ENCODE results near the gene IGF1. TPM values are rescaled to one million over a fixed set of nuclear protein-coding genes. Genes with fewer than 3 reads are reported as not detected.

IGF1 gene
- total and polyA plus RNA-seq, 4 donors: 5.0 to 60.7 (median 10.5) TPM

GRCh38 chr12:102351322-102351721 is 129.0 kb downstream of the IGF1 start:
- TF ChIP-seq, protein P1, sequence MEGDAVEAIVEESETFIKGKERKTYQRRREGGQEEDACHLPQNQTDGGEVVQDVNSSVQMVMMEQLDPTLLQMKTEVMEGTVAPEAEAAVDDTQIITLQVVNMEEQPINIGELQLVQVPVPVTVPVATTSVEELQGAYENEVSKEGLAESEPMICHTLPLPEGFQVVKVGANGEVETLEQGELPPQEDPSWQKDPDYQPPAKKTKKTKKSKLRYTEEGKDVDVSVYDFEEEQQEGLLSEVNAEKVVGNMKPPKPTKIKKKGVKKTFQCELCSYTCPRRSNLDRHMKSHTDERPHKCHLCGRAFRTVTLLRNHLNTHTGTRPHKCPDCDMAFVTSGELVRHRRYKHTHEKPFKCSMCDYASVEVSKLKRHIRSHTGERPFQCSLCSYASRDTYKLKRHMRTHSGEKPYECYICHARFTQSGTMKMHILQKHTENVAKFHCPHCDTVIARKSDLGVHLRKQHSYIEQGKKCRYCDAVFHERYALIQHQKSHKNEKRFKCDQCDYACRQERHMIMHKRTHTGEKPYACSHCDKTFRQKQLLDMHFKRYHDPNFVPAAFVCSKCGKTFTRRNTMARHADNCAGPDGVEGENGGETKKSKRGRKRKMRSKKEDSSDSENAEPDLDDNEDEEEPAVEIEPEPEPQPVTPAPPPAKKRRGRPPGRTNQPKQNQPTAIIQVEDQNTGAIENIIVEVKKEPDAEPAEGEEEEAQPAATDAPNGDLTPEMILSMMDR (IDR thresholded peaks at IDR 0.05; ENCODE audit: control extremely low read depth, extremely low read depth): no peak
- WGBS, 2 donors: 73 to 77% methylated on average over 4 of the region's 4 CpGs
- Histone ChIP-seq H3K27me3 (ENCODE audit: control insufficient read depth in 3 of 3, insufficient read depth in 3 of 3, low read length in 2 of 3) (no peaks in the 10 kb centered on the region), H3K9me3 (ENCODE audit: control insufficient read depth in 4 of 4, insufficient read depth in 3 of 4, low read length in 3 of 4) (peaks cover 0 to 7% (median 3%) of the 10 kb centered on the region in 4 donors), H3K36me3 (ENCODE audit: control insufficient read depth in 4 of 4, insufficient read depth in 4 of 4, low read length in 4 of 4) (no peaks in the 10 kb centered on the region), H3K4me3 (no peak overlapping the region), H3K9ac (ENCODE audit: insufficient read depth in 1 of 2, low read length in 2 of 2) (no peak overlapping the region), H3K27ac (ENCODE audit: low read depth in 1 of 2, low read length in 1 of 2) (no peak overlapping the region), H3K4me1 (ENCODE audit: control insufficient read depth in 5 of 5, insufficient read depth in 5 of 5, low read length in 5 of 5) (no peaks in the 10 kb centered on the region)
- no peak for ATAC-seq (ENCODE audit: insufficient read depth, low FRiP score)
- DNase-seq: no peak

- Histone ChIP-seq H3K9ac (ENCODE audit: insufficient read depth in 1 of 2, low read length in 2 of 2) (no peak overlapping the region), H3K27ac (ENCODE audit: low read depth in 1 of 2, low read length in 1 of 2) (no peak overlapping the region), H3K4me3 (no peak overlapping the region), H3K4me1 (ENCODE audit: control insufficient read depth in 5 of 5, insufficient read depth in 5 of 5, low read length in 5 of 5) (no peaks in the 10 kb centered on the region), H3K36me3 (ENCODE audit: control insufficient read depth in 4 of 4, insufficient read depth in 4 of 4, low read length in 4 of 4) (no peaks in the 10 kb centered on the region), H3K9me3 (ENCODE audit: control insufficient read depth in 4 of 4, insufficient read depth in 3 of 4, low read length in 3 of 4) (peaks cover 0 to 7% (median 3%) of the 10 kb centered on the region in 4 donors), H3K27me3 (ENCODE audit: control insufficient read depth in 3 of 3, insufficient read depth in 3 of 3, low read length in 2 of 3) (no peaks in the 10 kb centered on the region)
- DNase-seq (no peak), ATAC-seq (ENCODE audit: insufficient read depth, low FRiP score) (no peak)
- TF ChIP-seq, protein P1 (IDR thresholded peaks at IDR 0.05; ENCODE audit: control extremely low read depth, extremely low read depth): no peak
- WGBS, 2 donors: 48 to 62% methylated on average over 1 of the region's 1 CpG
Observed at GRCh38 chr12:102350070-102350469, 130.3 kb downstream of the IGF1 start.

- 72 to 90% methylated on average over 2 of the region's 2 CpGs for WGBS, 2 donors
- no peak overlapping the region for H3K27ac ChIP-seq (ENCODE audit: low read depth in 1 of 2, low read length in 1 of 2)
- no peaks in the 10 kb centered on the region for H3K27me3 ChIP-seq (ENCODE audit: control insufficient read depth in 3 of 3, insufficient read depth in 3 of 3, low read length in 2 of 3)
- DNase-seq: no peak
- no peak for ATAC-seq (ENCODE audit: insufficient read depth, low FRiP score)
- TF ChIP-seq, protein P1 (IDR thresholded peaks at IDR 0.05; ENCODE audit: control extremely low read depth, extremely low read depth): no peak
- no peaks in the 10 kb centered on the region for H3K36me3 ChIP-seq (ENCODE audit: control insufficient read depth in 4 of 4, insufficient read depth in 4 of 4, low read length in 4 of 4)
- H3K9ac ChIP-seq (ENCODE audit: insufficient read depth in 1 of 2, low read length in 2 of 2): no peak overlapping the region
- peaks cover 0 to 1% (median under 1%) of the 10 kb centered on the region in 4 donors for H3K9me3 ChIP-seq (ENCODE audit: control insufficient read depth in 4 of 4, insufficient read depth in 3 of 4, low read length in 3 of 4)
- H3K4me1 ChIP-seq (ENCODE audit: control insufficient read depth in 5 of 5, insufficient read depth in 5 of 5, low read length in 5 of 5): no peaks in the 10 kb centered on the region
- no peak overlapping the region for H3K4me3 ChIP-seq
Observed at GRCh38 chr12:102349079-102349478, 131.3 kb downstream of the IGF1 start.

GRCh38 chr12:102347811-102348210 is 132.6 kb downstream of the IGF1 start:
- Histone ChIP-seq H3K4me3 (no peak overlapping the region), H3K27me3 (ENCODE audit: control insufficient read depth in 3 of 3, insufficient read depth in 3 of 3, low read length in 2 of 3) (no peaks in the 10 kb centered on the region), H3K4me1 (ENCODE audit: control insufficient read depth in 5 of 5, insufficient read depth in 5 of 5, low read length in 5 of 5) (no peaks in the 10 kb centered on the region), H3K9me3 (ENCODE audit: control insufficient read depth in 4 of 4, insufficient read depth in 3 of 4, low read length in 3 of 4) (no peaks in the 10 kb centered on the region), H3K27ac (ENCODE audit: low read depth in 1 of 2, low read length in 1 of 2) (no peak overlapping the region), H3K9ac (ENCODE audit: insufficient read depth in 1 of 2, low read length in 2 of 2) (no peak overlapping the region), H3K36me3 (ENCODE audit: control insufficient read depth in 4 of 4, insufficient read depth in 4 of 4, low read length in 4 of 4) (no peaks in the 10 kb centered on the region)
- DNase-seq: no peak
- 55 to 58% methylated on average over 4 of the region's 4 CpGs for WGBS, 2 donors
- no peak for ATAC-seq (ENCODE audit: insufficient read depth, low FRiP score)
- TF ChIP-seq, protein P1 (IDR thresholded peaks at IDR 0.05; ENCODE audit: control extremely low read depth, extremely low read depth): no peak

All from lung (tissue), 12 donors.